ENCODE data around the gene NFATC2.

DNA sequence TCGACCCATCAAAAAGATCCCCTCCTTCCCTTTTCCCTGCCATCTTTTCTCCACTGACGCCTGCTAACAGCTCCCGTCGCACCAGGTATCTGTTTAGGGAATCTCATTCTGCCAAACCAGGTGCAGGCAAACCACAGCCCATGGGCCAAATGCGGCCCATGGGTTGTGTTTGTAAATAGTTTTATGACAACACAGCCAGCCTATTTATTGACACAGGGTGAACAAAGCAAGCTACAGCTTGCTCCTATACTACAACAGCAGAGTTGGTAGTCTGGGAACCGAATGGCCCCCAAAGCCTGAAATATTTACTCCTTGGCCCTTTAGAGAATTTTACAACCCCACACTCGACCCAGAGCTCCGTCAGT, 16.4 kb downstream of the NFATC2 start:
- TF ChIP-seq, protein P1, sequence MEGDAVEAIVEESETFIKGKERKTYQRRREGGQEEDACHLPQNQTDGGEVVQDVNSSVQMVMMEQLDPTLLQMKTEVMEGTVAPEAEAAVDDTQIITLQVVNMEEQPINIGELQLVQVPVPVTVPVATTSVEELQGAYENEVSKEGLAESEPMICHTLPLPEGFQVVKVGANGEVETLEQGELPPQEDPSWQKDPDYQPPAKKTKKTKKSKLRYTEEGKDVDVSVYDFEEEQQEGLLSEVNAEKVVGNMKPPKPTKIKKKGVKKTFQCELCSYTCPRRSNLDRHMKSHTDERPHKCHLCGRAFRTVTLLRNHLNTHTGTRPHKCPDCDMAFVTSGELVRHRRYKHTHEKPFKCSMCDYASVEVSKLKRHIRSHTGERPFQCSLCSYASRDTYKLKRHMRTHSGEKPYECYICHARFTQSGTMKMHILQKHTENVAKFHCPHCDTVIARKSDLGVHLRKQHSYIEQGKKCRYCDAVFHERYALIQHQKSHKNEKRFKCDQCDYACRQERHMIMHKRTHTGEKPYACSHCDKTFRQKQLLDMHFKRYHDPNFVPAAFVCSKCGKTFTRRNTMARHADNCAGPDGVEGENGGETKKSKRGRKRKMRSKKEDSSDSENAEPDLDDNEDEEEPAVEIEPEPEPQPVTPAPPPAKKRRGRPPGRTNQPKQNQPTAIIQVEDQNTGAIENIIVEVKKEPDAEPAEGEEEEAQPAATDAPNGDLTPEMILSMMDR (IDR thresholded peaks at IDR 0.05 in 4 of 5, conservative IDR thresholded peaks at IDR 0.05 in 1 of 5) = no peak
- no peak for TF ChIP-seq POLR2A (IDR thresholded peaks at IDR 0.05)
